LNCAP (cell line): ENCODE measurements around the gene ADRA2B.

Source experiments
- CTCF ChIP-seq: fragments of 450-650 bp; IDR thresholded peaks from 2 replicates; pipeline ENCODE4 v1.5.1; 2017; ENCODE audit warnings: mild to moderate bottlenecking

ADRA2B gene

GRCh38 chr2:96152304-96153161 lies 36.2 kb upstream of the ADRA2B start:
- TF ChIP-seq CTCF: no peak

DNA sequence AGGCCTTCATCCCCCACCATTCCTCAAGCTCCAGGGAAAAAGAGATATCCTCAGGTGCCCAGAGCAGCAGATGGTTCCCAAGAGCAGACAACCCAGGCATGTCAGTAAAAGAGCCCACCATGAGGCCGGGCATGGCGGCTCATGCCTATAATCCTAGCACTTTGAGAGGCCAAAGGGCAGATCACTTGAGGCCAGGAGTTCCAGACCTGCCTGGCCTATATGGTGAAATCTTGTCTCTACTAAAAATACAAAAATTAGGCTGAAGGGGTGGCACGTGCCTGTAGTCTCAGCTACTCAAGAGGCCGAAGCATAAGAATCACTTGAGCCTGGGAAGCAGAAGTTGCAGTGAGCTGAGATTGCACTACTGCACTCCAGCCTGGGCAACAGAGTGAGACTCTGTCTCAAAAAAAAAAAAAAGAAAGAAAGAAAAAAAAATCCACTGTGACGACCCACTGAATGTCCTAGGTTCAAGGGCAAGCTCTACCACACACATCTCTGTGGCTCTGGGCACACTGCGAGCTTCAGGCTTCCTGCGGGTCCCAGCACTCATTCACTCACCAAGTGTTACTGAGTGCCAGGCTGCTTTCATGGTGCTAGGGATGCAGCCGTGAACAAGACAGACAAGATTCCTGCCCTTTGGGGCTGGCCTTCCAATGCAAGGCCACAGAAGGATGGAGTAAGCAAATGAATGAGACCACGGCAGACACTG lies 35.4 kb upstream of the ADRA2B start:
- no peak for TF ChIP-seq CTCF

- TF ChIP-seq CTCF: no peak
Observed at GRCh38 chr2:96150791-96151594, 34.6 kb upstream of the ADRA2B start.

- TF ChIP-seq CTCF: no peak
Observed at GRCh38 chr2:96150007-96150640, 33.8 kb upstream of the ADRA2B start.

GRCh38 chr2:96148410-96149217 lies 32.2 kb upstream of the ADRA2B start:
- TF ChIP-seq CTCF: no peak

- no peak for TF ChIP-seq CTCF
Observed at GRCh38 chr2:96147593-96148201, 31.3 kb upstream of the ADRA2B start.
